Myocyte (in vitro differentiated cells): ENCODE measurements around the gene MBNL1. TPM values are rescaled to one million over a fixed set of nuclear protein-coding genes. Genes with fewer than 3 reads are reported as not detected.

Experiments
- DNase-seq: peaks from one replicate; pipeline ENCODE4 v3.0.0-alpha.2; 2012; ENCODE audit warnings: low read depth
- total RNA-seq: library from RNA; depleted of rRNA; stranded (reverse); fragments of >200 nt; gene quantifications from 2 replicates; pipeline ENCODE4 v1.2.3, GENCODE V29; 2014

The MBNL1 gene
- total RNA-seq, 1 donor from 2014 or later: 115 TPM

- DNase-seq: no peak
These were observed 2.9 kb downstream of the MBNL1 start for GRCh38 chr3:152271501-152272236.

DNA sequence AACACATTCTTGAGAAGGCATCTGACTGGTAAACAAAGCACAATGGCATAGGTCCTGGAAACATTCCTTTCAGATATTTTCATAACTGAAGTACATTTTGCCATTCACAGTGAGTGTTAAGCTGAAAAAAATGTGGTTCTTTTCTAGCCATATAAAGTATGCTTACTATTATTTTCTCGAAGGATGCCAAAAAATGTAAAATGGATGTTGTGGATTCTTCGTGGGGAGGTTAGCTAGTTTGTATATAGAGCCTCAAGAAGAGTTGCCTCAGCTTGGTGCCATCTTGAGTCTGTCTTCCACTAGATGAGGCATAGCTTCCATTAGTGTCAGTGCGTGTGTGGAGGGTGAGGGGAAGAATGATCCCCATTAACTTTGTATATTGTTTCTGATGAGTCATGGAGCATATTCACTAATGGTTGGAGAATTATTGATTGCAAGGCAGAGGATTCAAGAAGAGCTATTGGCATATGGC is 4.1 kb downstream of the MBNL1 start:
- no peak for DNase-seq

- no peak for DNase-seq
These were observed 8.0 kb downstream of the MBNL1 start for GRCh38 chr3:152276681-152277080.

GRCh38 chr3:152277198-152277597 is 8.5 kb downstream of the MBNL1 start:
- no peak for DNase-seq

DNA sequence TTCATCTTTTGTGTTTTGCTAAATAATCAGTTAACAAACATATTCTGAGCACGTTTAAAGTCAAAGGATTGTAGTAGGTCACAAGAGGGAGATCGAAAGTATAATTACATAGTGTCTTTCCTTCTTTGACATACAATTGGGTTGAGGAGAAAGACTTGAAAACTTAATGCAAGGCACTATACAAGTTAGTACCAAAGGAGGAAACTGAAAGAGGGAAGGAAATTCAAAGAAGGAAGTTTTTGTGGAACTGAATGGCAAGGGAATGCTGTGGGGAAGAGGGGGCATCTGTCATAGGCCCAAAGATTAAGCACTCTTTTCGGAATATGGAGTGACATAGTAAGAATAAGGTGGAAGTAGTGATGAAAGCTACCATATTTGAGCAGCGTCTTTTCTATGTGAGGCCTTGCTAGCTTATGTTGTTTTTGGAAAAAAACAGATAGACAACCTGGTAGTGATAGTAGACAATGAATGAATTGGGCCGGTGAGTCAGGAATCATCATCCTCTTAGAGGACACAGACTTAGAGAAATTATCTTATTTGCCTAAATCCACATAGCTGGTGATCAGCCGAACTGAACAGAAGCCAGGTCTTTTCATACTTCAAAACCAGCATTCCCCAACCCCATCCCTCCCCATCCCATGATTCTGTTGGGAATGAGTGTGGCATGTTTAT is 10.2 kb downstream of the MBNL1 start:
- no peak for DNase-seq

DNA sequence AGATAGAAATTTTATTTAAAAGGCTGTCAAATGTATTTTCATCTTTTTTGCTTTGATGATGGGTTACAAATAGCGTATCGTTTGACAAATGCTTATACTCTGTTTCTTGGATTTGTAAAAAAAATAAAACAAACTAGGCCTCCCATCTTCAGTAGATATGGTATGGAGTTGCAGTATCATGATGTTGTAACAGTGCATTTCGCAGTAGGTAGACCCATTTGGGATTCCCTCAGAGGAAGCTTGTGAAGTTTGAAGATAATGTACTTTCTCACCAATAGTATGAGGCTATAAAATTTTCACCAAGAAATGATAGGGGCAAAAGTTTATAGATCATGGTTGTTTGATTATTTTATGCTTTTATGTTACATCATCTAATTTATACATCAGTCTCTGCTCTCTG is 10.8 kb downstream of the MBNL1 start:
- no peak for DNase-seq

DNA sequence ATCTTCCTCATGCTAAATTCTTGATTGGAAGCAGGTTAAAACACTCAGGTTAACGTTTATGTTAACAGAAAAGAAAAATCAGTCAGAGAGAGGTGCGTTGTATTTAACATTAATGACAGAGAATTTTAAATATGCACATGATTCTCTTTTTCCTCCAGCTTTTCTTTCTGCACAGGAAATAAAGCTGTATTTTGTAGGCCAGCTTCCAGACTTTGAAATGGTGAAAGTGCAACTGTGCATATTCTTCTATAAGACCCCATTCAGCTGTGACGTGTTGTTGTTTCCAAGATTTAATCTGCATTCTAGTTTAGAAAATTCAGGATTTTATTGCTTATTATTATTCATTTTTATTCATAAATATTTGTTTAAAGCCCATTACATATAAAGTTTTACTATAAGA is 11.8 kb downstream of the MBNL1 start:
- no peak for DNase-seq

DNA sequence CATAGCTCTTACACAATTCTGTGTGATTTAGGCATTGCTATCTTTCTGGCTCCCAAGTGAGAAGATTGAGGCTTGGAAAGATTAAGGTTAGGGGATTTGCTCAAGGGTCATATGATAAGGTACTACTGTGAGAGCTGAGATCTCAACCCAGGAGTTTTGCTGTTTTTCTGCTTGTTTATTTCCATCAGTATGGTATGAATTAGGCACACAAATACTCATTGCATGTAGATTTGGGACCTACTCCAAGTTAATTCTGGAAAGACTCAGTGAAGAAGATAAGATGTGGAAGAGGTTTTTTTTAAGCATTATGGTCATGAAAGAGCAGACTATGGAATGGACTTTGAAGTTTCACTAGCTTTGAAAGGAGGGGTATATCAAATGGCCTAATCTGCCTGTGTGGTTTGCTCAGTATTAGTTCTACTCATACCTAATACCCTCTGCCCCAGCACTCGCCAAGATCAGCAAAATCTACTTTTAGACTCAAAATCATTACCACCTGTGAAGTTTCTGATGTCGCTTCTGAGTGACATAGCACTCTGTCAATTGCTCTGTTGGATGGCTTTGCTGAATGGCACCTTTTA is 12.5 kb downstream of the MBNL1 start:
- DNase-seq: no peak

- DNase-seq: no peak
These were observed 14.1 kb downstream of the MBNL1 start for GRCh38 chr3:152282813-152283212.

- no peak for DNase-seq
These were observed 15.0 kb downstream of the MBNL1 start for GRCh38 chr3:152283492-152284381.

- DNase-seq: no peak
These were observed 16.2 kb downstream of the MBNL1 start for GRCh38 chr3:152284906-152285305.

- no peak for DNase-seq
These were observed 16.8 kb downstream of the MBNL1 start for GRCh38 chr3:152285509-152285908.

DNA sequence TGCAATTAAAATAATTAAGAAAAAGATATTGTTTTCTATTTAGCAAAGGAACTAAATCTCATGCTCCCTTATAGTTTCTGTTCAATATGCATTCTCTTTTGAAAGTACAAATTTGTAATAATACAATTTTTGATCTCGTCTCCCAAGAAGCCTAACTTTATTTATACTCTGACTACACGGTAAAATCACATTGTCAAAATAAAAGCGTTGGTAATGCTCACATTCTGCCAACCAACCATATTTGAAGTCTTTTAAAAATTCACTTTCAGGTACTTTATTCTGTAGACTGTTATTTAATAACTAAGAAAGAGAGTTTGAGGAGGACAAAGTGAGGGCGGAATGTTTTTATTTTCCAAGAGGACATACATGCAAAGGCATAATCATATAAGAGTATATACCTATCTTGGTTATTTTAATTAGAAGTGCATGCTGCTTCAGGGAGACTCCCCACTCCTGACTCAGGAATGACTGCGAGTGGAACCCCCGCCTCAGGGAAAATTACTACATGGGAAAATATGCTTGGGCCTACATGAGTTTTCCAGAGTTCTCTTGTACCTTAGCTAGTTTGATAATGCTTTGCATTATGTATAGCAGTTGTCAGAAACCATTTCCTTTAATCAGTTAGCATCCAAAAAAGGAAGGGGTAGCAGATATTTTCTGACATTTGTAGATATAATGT is 19.3 kb downstream of the MBNL1 start:
- no peak for DNase-seq

- DNase-seq: no peak
These were observed 20.0 kb downstream of the MBNL1 start for GRCh38 chr3:152288681-152289080.

DNA sequence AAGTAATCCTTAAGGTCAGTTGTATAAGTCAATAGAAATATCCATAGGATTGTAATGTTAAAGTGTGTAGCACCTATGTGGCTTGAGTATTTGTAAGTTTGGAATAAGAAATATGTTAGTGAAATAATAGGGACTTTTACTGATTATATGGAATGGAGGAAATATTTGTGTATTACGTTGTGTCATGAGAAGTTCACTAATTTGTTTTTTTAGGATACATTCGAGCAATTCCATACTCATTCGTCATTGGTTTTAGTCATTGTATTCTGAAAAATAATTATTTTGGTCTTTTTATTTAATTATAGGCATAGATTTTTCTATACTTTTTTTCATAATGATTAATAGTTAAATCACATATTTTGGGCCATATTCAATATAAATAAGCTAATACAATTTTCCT is 21.0 kb downstream of the MBNL1 start:
- DNase-seq: no peak

GRCh38 chr3:152290374-152290773 is 21.6 kb downstream of the MBNL1 start:
- no peak for DNase-seq

GRCh38 chr3:152291238-152291637 is 22.5 kb downstream of the MBNL1 start:
- no peak for DNase-seq

DNA sequence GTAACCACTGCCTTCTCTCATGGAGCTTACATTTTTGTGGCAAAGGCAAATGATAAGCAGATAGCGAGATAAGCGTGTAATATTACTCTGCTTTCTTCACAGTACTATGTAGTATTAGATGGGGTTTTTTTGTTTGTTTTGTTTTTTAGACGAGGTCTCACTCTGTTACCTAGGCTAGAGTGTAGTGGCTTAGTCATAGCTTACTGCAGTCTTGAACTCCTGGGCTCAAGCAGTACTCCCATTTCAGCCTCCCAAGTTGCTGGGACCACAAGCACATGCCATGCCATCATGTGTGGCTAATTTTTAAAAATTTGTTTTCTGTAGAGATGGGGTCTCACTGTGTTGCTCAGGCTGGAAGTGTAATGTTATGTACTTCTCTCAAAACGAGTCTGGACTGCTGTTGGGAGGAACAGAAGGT is 22.9 kb downstream of the MBNL1 start:
- no peak for DNase-seq

- no peak for DNase-seq
These were observed 23.6 kb downstream of the MBNL1 start for GRCh38 chr3:152292366-152292765.

- no peak for DNase-seq
These were observed 24.7 kb downstream of the MBNL1 start for GRCh38 chr3:152293347-152294006.
